Measurements from ENCODE around the gene EMC9.

The EMC9 gene

DNA sequence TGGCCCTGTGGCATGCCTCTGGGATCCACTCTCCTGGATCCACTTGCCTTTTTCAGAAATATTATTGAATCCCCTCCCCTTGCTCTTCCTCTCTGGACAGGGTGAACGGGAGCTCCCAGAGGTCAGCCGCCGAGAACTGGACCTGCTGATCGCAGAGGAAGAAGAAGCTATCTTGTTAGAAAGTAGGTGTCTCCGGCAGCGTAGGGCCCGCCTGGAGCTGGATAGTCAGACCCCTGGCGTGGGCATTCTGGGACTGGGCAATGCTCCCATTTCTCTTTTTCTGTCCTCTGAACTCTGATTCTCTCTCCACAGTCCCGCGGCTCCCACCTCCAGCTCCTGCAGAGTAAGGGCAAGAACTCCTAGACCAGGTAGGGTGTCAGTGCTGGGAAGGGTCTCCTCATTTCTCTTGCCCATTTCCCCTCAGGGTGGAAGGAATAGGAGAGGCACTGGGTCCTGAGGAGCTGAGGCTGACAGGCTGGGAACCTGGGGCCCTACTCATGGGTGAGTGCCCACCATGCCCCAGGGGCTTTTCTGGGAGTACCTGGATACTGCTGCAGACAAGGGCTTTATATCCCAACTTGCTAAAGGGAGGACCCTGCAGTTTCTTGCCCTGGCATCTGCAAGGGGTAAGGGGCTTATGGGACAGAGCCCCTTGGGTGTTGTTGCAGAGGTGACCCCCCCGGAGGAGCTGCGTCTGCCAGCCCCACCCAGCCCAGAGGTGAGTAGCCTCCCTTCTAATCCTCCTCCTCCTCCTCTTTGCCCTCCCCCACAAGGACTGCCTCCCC is 35.8 kb upstream of the EMC9 start:
- DNase-seq, result no peak

DNA sequence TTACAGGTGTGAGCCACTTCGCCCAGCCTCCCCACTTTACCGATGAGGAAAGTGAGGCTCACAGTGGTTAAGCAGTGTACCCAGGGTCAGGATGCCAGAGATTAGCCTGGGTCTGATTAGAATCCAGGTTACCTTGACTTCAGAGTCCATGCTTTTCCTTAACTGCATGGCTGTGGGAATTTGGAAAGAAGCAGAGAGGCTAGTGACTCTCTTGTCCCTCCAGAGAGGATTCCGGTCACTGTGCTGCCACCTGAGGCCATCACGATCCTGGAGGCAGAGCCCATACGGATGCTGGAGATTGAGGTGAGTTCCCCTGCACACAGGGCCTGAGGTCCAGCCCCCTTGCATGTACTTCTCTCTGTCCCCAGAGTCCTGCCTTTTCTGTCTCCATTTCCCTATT is 35.2 kb upstream of the EMC9 start:
- no peak for DNase-seq

DNA sequence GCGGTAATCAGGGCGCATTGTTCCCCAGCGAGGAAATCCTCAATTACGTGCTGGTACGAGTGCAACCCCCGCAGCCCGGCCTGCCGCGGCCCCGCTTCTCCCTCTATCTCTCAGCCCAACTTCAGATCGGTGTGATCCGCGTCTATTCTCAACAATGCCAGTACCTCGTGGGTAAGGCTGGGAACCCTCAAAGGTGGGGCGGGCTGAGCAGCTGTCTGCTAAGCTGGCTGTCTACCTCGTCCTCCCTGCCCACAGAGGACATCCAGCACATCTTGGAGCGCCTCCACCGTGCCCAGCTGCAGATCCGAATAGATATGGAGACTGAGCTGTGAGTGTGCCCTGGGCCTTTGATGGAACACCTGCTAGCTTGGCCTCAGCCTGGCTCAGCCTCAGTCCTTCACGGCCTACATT is 31.5 kb upstream of the EMC9 start:
- DNase-seq, result no peak

DNA sequence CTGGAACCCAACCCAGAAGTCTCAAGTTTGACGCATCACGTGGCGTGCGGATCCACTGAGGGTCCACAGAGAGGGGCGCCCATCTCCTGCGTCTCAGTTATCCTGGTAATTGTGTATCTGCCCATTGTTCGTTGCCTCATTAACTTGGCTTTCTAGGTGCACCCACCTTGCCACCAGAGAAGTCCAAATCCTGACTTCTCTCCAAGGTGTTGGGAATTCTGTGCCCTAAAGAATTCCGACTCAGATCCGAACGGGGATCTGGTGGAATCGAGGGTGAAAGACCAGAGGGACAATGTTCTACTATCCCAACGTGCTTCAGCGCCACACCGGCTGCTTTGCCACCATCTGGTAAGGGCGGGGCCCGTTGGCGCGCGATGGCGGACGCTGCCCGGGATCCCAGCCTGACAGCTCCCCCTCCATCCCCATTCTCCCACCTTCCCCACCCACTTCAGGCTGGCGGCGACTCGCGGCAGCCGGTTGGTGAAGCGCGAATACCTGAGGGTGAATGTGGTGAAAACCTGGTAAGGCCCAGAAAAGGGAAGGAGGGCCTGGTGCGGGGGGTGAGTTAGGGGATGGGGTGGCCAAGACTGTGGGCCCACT is 31.0 kb upstream of the EMC9 start:
- no peak for DNase-seq

DNA sequence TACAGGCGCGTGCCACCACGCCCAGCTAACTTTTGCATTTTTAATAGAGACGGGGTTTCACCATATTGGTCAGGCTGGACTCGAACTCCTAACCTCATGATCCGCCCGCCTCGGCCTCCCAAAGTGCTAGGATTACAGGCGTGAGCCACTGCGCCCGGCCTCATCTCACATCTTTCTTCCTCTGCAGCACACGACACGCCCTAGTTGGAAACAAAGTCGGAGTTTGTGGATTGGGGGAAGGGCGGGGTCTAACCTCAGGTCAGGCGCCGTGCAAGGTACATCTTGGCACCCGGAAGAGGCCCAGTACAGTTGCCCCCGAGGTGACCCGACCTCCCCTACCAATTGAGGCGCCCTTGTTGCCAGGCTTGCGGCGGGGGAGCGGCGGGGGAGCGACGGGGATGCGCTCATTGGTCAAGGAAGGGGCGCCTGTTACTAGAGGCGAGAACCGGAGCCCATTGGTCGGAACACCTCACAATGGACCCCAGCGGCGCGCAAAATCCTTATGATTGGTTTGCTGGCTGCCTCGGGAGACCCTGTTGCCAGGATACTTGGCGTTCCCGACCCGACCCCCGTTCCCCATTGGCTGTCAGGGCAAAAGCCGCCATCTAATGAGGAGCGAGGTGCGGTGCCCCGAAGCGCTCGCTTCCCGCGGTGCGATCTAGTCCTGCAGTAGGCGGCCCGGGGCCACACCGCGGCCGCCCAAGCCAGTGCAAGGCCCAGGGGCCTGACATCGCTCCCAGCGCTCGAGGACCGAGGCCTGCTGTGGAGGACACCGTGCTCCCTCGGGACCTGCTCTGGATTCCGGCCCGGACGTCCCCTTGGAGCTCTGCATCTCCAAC is 30.2 kb upstream of the EMC9 start, which contains the start of gene REC8:
Gene REC8, plus strand, starts transcription at position 659 of the 839 bp plus-strand sequence. CDS start 473 bp downstream, outside the sequence.
- peak; percentile 87 for DNase-seq

DNA sequence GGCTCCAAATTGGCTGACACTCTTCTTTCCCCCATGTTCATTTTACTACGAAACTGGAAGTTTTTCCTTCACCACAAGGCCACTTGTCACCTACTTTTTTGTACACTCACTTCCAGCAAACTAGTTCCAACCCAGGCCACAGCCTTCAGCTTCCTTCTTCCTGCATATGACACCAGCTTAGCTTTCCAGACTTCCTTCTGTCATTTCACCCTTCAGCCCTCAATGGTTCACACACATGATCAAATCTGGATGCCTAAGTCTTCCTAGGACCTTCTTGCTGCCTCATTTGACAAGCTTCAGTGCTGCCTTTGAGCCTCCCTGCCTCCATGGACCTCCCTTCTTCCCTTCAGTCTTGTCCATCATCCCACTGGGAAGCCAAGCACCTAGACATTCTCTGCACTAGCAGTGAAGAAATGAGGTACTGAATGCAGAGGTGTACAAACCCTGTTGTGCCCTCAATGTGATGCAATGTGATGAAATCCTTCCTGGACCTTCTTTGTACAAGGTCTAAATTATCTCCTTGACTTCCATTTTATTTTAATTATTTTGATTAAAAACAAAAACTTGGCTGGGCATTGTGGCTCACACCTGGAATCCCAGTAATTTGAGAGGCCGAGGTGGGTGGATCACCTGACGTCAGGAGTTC is 26.2 kb upstream of the EMC9 start:
- no peak for DNase-seq

DNA sequence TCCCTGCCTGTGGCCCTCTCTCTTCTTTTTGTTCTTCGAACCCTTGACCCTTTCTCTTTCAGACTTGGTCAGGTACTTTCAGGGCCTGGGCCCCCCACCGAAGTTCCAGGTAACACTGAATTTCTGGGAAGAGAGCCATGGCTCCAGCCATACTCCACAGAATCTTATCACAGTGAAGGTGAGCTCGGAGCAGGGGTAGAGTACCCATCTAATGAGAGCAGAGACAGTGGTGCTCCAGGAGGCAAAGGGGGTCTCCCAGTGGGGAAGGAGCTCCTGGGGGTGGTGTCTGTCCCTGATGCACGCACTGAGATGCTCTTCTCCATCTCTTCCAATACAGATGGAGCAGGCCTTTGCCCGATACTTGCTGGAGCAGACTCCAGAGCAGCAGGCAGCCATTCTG is 24.4 kb upstream of the EMC9 start:
- DNase-seq, result no peak

DNA sequence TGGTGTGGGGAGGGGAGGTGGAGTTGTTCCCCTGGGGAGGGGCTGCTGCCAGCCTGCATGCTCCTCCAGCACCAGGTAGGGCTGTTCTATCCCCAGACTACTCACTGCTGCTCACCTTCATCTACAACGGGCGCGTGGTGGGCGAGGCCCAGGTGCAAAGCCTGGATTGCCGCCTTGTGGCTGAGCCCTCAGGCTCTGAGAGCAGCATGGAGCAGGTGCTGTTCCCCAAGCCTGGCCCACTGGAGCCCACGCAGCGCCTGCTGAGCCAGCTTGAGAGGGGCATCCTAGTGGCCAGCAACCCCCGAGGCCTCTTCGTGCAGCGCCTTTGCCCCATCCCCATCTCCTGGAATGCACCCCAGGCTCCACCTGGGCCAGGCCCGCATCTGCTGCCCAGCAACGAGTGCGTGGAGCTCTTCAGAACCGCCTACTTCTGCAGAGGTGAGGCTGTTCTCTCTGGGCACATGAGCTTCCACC is 23.2 kb upstream of the EMC9 start:
- no peak for DNase-seq

DNA sequence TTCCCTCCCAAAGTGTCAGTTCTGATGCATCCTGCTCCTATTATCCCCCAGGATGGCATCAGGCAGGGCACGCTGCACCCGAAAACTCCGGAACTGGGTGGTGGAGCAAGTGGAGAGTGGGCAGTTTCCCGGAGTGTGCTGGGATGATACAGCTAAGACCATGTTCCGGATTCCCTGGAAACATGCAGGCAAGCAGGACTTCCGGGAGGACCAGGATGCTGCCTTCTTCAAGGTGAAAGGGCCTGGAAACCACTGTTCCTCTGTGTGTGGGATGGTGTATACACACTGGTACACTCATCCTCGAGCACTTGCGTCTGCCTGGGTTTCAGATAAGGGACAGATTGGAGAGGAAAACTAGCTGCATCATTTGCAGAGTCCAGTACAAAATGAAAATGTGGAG is 20.7 kb upstream of the EMC9 start:
- no peak for DNase-seq

DNA sequence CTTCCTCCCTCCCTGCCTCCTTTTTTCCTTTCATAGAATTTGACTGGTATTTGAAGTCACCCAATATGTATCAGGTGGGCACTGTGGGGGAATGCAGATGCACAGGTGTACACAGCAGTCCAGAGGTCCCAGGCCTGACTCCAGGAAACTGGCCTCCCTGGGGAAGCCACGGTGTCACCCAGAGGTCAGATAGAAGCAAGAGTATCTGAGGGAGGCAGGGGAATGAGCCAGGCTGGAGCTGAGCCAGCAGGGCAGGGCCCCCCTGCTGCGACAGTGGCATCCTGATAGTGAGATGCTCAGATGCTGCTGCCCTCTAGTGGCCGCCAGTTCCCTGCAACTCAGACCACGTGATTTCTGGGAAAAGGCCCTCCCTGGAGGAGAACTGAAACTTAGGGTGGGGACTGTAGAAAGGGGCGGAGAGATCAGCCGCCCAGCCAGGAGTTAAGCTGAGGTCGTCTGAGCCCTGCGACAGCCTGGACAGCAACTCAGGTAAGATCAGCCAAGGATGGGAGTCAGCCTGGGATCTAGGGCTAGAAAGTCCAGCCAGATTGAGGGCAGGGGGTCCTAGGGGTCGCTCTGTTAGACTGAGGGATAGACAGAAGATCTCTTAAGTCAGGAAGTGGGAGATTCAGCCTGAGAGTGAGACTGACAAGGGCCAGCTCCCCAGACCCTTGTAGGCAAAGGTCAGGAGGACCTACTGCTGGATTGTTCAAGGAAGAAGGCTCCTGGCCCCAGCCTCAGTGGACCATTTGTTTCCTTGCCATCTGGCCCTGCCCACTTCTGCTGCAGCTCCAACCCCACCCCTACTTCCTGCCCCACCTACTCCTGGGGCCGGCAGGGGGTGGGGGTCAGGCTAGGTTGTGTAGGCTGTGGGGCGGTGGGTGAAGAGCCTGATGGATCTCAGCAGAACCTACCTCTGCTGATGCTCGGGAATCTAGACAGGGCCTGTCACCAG is 19.7 kb upstream of the EMC9 start, which contains the start of gene IRF9:
Gene IRF9, plus strand, starts transcription at position 416 of the 955 bp plus-strand sequence. CDS start 880 bp downstream, outside the sequence.
- DNase-seq, result peak; percentile 98

DNA sequence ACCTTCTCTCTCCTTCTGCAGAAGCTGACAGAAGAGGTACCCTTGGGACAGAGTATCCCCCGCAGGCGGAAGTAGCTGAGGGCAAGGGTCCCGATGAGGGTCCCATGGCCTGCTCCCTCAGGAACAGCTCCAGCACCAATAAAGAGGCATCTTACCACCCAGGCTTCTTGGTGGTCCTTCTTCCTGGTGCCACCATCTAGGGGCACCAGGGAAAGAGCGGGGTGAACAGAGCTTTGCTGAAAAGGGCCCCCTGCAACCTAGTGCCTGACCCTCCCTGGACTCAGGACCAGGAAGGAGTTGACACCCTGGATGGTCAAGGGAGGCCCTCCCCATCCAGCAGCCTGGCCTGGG is 19.1 kb upstream of the EMC9 start:
- DNase-seq, result no peak

DNA sequence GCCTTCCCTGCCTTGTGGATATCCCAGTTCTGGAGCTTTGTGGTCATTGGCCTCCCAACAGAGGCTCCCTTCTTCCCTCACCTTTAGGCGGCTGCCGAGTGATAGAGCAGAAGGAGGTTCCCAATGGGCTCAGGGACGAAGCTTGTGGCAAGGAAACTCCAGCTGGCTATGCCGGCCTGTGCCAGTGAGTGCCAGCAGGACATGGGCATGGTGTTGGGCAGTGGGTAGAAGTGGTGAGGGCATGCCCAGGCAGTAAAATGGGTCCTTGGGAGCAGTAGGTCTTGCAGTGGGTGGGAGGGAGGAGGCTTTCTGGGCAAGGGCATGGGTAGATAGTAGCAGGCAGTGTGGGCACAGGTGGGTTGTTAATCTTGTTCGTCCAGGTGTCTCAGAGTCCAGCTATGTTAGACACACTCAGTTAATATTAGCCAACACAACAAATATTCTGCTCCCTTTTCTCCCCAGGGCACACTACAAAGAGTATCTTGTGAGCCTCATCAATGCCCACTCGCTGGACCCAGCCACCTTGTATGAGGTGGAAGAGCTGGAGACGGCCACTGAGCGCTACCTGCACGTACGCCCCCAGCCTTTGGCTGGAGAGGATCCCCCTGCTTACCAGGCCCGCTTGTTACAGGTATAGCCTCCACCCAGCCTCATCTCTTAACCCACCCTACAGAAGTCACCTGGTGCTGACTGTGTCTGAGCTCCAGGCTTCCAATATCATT is 18.5 kb upstream of the EMC9 start:
- no peak for DNase-seq

DNA sequence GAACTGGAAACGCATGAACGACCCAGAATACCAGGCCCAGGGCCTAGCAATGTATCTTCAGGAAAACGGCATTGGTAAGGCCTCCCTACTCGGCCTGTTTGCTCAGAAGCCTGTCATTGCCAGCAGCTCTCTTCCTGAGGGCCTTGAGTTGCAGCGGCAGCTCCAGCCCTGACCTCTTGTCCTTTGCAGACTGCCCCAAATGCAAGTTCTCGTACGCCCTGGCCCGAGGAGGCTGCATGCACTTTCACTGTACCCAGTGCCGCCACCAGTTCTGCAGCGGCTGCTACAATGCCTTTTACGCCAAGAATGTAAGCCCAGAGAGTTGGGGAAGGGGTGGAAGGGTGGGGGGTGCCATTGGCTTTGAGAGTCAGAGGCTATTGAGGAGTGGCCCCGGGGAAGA is 15.9 kb upstream of the EMC9 start:
- no peak for DNase-seq

DNA sequence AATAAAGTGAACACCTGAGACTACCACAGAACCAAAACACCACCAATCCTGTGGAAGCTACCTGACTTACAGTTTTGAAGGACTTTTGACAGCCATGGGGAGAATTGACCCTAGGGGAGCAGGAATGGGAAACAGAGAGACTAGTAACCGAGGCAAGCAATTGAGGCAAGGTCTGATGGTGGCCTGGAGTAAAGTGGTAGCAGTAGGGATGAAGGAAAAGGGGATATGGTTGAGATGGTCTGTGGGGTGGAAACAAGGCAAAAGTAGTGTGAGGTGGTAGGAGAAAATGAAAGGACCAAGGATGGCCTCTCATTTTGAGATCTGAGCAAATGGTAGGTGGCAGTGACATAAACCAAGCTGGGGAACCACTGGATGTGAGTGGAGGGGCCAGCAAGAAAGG is 15.4 kb upstream of the EMC9 start:
- DNase-seq, result no peak

DNA sequence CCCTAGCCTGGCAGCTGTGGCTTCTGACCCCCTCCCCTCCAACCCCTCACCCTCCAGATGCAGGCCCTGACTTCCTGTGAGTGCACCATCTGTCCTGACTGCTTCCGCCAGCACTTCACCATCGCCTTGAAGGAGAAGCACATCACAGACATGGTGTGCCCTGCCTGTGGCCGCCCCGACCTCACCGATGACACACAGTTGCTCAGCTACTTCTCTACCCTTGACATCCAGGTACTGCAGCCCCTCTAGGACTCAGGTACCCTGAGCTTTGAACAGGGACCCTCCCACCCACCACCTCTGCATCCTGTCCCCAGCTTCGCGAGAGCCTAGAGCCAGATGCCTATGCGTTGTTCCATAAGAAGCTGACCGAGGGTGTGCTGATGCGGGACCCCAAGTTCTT is 13.7 kb upstream of the EMC9 start:
- DNase-seq, result no peak

DNA sequence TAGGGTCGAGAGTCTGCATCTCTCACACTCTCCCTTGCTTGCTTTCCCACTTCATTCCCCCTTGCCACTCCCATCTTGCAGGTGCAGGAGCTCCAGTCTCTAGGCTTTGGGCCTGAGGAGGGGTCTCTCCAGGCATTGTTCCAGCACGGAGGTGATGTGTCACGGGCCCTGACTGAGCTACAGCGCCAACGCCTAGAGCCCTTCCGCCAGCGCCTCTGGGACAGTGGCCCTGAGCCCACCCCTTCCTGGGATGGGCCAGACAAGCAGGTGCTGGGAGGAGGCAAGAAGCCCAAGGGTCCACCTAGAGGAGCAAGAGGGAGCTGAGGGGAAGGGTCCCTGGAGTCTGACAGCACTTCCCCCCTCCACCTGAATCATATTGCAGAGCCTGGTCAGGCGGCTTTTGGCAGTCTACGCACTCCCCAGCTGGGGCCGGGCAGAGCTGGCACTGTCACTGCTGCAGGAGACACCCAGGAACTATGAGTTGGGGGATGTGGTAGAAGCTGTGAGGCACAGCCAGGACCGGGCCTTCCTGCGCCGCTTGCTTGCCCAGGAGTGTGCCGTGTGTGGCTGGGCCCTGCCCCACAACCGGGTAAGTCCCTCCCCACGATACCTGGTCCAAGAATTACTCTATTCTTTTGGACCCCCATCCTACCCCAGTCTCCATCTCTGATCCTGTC is 10.2 kb upstream of the EMC9 start:
- no peak for DNase-seq

DNA sequence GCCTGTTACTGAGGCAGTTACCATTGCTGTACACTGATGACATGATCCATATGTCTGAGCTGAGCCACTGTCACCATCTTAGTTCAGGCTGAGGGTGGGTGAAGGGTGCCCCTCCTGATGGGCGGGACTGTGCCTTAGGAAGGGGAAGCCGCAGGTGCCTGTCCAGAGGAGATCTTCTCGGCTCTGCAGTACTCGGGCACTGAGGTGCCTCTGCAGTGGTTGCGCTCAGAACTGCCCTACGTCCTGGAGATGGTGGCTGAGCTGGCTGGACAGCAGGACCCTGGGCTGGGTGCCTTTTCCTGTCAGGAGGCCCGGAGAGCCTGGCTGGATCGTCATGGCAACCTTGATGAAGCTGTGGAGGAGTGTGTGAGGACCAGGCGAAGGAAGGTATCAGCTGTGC is 9.6 kb upstream of the EMC9 start:
- no peak for DNase-seq

DNA sequence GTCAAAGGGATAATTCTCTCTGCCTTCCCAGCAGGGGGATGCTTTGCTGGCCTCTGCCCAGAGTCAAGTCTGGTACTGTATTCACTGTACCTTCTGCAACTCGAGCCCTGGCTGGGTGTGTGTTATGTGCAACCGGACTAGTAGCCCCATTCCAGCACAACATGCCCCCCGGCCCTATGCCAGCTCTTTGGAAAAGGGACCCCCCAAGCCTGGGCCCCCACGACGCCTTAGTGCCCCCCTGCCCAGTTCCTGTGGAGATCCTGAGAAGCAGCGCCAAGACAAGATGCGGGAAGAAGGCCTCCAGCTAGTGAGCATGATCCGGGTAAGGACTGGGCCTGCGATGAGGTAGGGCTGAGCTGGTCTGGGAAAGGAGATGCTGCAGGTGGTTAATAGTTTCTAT is 9.2 kb upstream of the EMC9 start:
- DNase-seq, result no peak

DNA sequence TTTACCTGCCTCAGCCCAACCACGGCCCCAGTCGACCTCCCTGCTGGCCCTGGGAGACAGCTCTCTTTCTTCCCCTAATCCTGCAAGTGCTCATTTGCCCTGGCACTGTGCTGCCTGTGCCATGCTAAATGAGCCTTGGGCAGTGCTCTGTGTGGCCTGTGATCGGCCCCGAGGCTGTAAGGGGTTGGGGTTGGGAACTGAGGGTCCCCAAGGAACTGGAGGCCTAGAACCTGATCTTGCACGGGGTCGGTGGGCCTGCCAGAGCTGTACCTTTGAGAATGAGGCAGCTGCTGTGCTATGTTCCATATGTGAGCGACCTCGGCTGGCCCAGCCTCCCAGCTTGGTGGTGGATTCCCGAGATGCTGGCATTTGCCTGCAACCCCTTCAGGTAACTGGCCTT is 8.7 kb upstream of the EMC9 start:
- no peak for DNase-seq

DNA sequence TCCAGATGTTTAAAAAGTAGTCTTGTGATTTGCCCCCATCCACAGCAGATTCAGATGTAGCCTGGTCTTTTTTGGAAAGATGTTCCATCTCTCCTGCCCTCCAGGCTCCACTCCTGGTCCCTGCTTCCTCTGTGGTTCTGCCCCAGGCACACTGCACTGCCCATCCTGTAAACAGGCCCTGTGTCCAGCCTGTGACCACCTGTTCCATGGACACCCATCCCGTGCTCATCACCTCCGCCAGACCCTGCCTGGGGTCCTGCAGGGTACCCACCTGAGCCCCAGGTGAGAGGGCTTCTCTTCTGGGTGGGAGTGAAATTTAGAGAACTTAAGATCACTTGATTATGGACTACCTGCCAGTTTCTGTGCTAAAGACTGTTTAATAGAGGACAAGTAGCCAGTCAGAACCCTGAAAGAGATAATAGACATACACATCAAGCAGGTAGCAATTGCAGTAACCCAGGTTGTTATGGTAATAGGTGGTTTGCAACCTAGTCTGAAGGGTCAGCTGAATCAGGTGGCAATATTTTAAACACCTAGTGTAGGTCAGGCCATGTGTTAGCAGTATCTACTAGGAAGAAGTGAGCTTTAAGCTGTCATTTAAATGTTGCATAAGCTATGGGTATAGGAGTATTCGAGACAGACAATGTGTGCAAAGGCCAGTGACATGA is 8.0 kb upstream of the EMC9 start:
- no peak for DNase-seq
